Measurements from ENCODE around the gene INSR.

Gene INSR

GRCh38 chr19:7288131-7288530 is 6.1 kb downstream of the INSR start:
- TF ChIP-seq CTCF (IDR thresholded peaks at IDR 0.05; ENCODE audit: insufficient read depth, low read depth, low read length, missing control alignments) = no peak
- H3K4me3 ChIP-seq (ENCODE audit: low read length) = no peak overlapping the region
- no peak for DNase-seq (ENCODE audit: low read depth)

GRCh38 chr19:7287722-7288121 is 6.5 kb downstream of the INSR start:
- TF ChIP-seq CTCF (IDR thresholded peaks at IDR 0.05; ENCODE audit: insufficient read depth, low read depth, low read length, missing control alignments) = no peak
- no peak for DNase-seq (ENCODE audit: low read depth)

GRCh38 chr19:7280940-7281666 is 13.1 kb downstream of the INSR start:
- DNase-seq (ENCODE audit: low read depth) = no peak
- no peak for TF ChIP-seq CTCF (IDR thresholded peaks at IDR 0.05; ENCODE audit: insufficient read depth, low read depth, low read length, missing control alignments)
- H3K4me3 ChIP-seq (ENCODE audit: low read length) = no peak overlapping the region

More at GRCh38 chr19:7287722-7288121, 6.5 kb downstream of the INSR start:
- no peak overlapping the region for H3K4me3 ChIP-seq (ENCODE audit: low read length)

- DNase-seq (ENCODE audit: low read depth) = no peak
- no peak overlapping the region for H3K4me3 ChIP-seq (ENCODE audit: low read length)
- TF ChIP-seq CTCF (IDR thresholded peaks at IDR 0.05; ENCODE audit: insufficient read depth, low read depth, low read length, missing control alignments) = no peak
Measured at GRCh38 chr19:7272856-7273578, 21.2 kb downstream of the INSR start.

- TF ChIP-seq CTCF (IDR thresholded peaks at IDR 0.05; ENCODE audit: insufficient read depth, low read depth, low read length, missing control alignments) = no peak
- no peak overlapping the region for H3K4me3 ChIP-seq (ENCODE audit: low read length)
- no peak for DNase-seq (ENCODE audit: low read depth)
Measured at GRCh38 chr19:7268705-7269098, 25.5 kb downstream of the INSR start.

GRCh38 chr19:7267792-7268704 is 26.2 kb downstream of the INSR start:
- TF ChIP-seq CTCF (IDR thresholded peaks at IDR 0.05; ENCODE audit: insufficient read depth, low read depth, low read length, missing control alignments) = no peak
- no peak for DNase-seq (ENCODE audit: low read depth)
- no peak overlapping the region for H3K4me3 ChIP-seq (ENCODE audit: low read length)

Measured in epithelial cell of esophagus (primary cell).